Panc1 (cell line): Measurements from ENCODE around the gene PPP1R14C.

Experiments
- POLR2AphosphoS5 ChIP-seq: IDR thresholded peaks from 2 replicates; pipeline ENCODE4 v1.6.1; 2012; ENCODE audit warnings: mild to moderate bottlenecking, low read depth, low read length, moderate library complexity
- REST ChIP-seq, 2 experiments: IDR thresholded peaks; 2 replicates each; pipeline ENCODE4 v1.6.1; 2011 to 2012; ENCODE audit warnings: low read depth in 2 of 2, control low read depth in 1 of 2, low read length in 1 of 2, mild to moderate bottlenecking in 1 of 2, moderate library complexity in 1 of 2; ENCODE audit not compliant: insufficient read depth in 1 of 2
- SIN3A ChIP-seq: IDR thresholded peaks from 2 replicates; pipeline ENCODE4 v1.6.1; 2012; ENCODE audit warnings: low read depth, mild to moderate bottlenecking, low read length, moderate library complexity, borderline replicate concordance; ENCODE audit not compliant: insufficient read depth
- TCF7L2 ChIP-seq: IDR thresholded peaks from 2 replicates; pipeline ENCODE4 v1.6.1; 2011; ENCODE audit warnings: mild to moderate bottlenecking, low read depth, low read length, inconsistent platforms
- TF ChIP-seq, protein P1 (sequence below): fragments of 450-650 bp; IDR thresholded peaks from 2 replicates; pipeline ENCODE4 v1.5.1; 2017; ENCODE audit warnings: mild to moderate bottlenecking

- TF ChIP-seq REST (IDR thresholded peaks at IDR 0.05; ENCODE audit: insufficient read depth in 1 of 2, low read depth in 2 of 2, low read length in 1 of 2) (no peak), SIN3A (no peak), POLR2AphosphoS5 (no peak), TCF7L2 (no peak)
- TF ChIP-seq, protein P1, sequence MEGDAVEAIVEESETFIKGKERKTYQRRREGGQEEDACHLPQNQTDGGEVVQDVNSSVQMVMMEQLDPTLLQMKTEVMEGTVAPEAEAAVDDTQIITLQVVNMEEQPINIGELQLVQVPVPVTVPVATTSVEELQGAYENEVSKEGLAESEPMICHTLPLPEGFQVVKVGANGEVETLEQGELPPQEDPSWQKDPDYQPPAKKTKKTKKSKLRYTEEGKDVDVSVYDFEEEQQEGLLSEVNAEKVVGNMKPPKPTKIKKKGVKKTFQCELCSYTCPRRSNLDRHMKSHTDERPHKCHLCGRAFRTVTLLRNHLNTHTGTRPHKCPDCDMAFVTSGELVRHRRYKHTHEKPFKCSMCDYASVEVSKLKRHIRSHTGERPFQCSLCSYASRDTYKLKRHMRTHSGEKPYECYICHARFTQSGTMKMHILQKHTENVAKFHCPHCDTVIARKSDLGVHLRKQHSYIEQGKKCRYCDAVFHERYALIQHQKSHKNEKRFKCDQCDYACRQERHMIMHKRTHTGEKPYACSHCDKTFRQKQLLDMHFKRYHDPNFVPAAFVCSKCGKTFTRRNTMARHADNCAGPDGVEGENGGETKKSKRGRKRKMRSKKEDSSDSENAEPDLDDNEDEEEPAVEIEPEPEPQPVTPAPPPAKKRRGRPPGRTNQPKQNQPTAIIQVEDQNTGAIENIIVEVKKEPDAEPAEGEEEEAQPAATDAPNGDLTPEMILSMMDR = no peak
Observed at GRCh38 chr6:150230832-150231524, 88.1 kb downstream of the PPP1R14C start.
